ENCODE data around the gene TLR9.

DNA sequence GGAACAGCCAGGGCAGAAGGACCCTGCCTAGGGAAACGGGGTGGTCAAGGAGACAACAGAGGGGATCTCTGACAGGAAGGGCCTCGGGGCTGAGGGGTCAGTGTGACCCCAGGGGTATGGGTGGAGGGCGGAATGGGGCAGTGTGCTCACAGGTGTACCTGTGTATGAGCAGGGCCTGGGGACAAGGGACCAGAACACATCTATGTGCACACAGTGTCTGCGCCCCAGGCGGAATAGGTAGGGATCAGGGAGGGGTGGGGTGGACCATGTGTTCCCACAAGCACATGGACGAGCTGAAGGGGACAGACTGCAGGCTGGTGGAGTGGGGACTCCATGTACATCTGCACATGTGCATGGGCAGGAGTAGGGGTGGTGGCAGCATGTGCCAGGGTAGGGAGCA lies 5.0 kb upstream of the TLR9 start:
- TF ChIP-seq YY1 (IDR thresholded peaks at IDR 0.05; ENCODE audit: low read depth) (no peak), SIN3A (IDR thresholded peaks at IDR 0.05; ENCODE audit: borderline replicate concordance, low read depth, low read length) (no peak), POLR2AphosphoS5 (IDR thresholded peaks at IDR 0.05; ENCODE audit: low read depth, low read length) (no peak), CHD2 (IDR thresholded peaks at IDR 0.05; ENCODE audit: low read length, partially characterized antibody) (no peak), MXI1 (IDR thresholded peaks at IDR 0.05; ENCODE audit: low read depth, low read length) (no peak), RAD21 (IDR thresholded peaks at IDR 0.05; ENCODE audit: low read length) (no peak), EZH2phosphoT487 (IDR thresholded peaks at IDR 0.05; ENCODE audit: borderline replicate concordance, low read depth) (no peak), TAF1 (IDR thresholded peaks at IDR 0.05; ENCODE audit: borderline replicate concordance, low read depth, low read length) (no peak), EP300 (IDR thresholded peaks at IDR 0.05; ENCODE audit: borderline replicate concordance in 1 of 2, low read depth in 1 of 2, low read length in 1 of 2) (no peak), NRF1 (IDR thresholded peaks at IDR 0.05; ENCODE audit: low read depth, low read length) (no peak), FOSL2 (IDR thresholded peaks at IDR 0.05; ENCODE audit: borderline replicate concordance, low read depth) (no peak)
- TF ChIP-seq, protein P1, sequence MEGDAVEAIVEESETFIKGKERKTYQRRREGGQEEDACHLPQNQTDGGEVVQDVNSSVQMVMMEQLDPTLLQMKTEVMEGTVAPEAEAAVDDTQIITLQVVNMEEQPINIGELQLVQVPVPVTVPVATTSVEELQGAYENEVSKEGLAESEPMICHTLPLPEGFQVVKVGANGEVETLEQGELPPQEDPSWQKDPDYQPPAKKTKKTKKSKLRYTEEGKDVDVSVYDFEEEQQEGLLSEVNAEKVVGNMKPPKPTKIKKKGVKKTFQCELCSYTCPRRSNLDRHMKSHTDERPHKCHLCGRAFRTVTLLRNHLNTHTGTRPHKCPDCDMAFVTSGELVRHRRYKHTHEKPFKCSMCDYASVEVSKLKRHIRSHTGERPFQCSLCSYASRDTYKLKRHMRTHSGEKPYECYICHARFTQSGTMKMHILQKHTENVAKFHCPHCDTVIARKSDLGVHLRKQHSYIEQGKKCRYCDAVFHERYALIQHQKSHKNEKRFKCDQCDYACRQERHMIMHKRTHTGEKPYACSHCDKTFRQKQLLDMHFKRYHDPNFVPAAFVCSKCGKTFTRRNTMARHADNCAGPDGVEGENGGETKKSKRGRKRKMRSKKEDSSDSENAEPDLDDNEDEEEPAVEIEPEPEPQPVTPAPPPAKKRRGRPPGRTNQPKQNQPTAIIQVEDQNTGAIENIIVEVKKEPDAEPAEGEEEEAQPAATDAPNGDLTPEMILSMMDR (IDR thresholded peaks at IDR 0.05), result no peak
- TF ChIP-seq, protein P2, sequence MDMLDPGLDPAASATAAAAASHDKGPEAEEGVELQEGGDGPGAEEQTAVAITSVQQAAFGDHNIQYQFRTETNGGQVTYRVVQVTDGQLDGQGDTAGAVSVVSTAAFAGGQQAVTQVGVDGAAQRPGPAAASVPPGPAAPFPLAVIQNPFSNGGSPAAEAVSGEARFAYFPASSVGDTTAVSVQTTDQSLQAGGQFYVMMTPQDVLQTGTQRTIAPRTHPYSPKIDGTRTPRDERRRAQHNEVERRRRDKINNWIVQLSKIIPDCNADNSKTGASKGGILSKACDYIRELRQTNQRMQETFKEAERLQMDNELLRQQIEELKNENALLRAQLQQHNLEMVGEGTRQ (IDR thresholded peaks at IDR 0.05; ENCODE audit: borderline replicate concordance, low read depth, low read length), result no peak
- TF ChIP-seq, protein P3, sequence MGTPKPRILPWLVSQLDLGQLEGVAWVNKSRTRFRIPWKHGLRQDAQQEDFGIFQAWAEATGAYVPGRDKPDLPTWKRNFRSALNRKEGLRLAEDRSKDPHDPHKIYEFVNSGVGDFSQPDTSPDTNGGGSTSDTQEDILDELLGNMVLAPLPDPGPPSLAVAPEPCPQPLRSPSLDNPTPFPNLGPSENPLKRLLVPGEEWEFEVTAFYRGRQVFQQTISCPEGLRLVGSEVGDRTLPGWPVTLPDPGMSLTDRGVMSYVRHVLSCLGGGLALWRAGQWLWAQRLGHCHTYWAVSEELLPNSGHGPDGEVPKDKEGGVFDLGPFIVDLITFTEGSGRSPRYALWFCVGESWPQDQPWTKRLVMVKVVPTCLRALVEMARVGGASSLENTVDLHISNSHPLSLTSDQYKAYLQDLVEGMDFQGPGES (IDR thresholded peaks at IDR 0.05; ENCODE audit: low read depth, low read length), result no peak
